Stimulated activated naive CD4-positive, alpha-beta T cell treated with Interleukin-2 at 50 U/mL for 16 hours (primary cell): Measurements from ENCODE around the gene OCRL.
"Not testable (repeated sequence)": the region's sequence is repeated elsewhere in the genome, so short reads cannot be mapped to it uniquely, and the experiment has no call there.

Source experiments
- DNase-seq: peaks from one replicate; lab custom pipeline; 2025; lab: John Stamatoyannopoulos, UW

The OCRL gene

DNA sequence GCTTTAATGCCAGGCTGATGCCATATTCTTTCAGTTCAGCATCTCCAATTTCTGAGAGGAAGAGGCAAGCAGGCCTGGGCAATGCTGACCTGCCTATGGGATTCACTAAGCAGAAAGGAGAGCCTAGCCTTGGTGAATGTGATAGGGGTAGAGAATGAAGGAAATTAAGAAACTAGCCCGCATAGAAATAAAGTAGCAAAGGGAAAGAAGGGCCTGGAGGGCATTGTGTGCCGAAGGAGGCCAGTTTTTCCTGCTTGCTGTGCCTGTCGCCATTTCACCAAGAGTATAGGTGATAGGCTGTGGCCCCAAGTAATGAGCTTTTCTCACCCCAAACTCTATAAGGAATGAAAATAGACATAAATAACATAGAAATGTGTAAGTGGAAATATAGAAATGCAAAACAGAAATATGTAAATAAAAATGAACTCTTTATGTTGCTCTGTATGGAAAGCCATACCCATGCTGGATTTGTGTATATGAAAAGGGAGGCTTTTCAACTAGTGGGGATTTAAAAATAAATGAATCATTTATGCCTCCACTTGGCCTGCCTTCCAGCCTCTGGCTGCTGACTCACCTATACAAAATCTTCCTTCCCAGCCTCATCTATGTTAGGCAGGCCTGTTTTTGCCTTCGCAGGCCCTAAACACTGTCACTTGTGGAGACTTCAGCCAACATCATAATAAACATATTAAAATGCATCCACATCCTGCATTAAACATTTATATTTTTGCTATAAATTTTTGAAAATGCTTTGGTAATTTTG is 5.1 kb upstream of the OCRL start:
- DNase-seq, result no peak

DNA sequence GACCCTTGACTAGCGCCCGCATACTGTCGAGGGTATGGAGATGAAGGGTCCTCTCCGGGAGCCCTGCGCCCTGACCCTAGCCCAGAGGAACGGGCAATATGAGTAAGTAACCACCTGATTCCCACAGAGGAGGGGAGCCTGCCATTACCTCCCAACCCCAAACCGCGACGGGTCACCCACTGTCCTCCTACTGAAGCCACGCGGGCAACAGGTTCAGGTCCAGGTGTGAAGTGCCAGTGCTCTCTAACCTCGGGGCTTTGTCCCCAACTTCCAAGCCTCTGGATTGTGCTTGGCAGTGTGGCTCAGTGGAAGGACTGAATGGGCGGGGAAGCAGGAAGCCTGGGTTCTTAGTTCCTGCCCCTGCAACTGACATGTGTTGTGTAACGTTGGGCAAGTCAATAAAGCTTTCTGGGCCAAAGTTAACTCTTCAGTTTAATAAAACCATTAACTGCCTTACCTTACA is 694 bp downstream of the OCRL start:
- no peak for DNase-seq

DNA sequence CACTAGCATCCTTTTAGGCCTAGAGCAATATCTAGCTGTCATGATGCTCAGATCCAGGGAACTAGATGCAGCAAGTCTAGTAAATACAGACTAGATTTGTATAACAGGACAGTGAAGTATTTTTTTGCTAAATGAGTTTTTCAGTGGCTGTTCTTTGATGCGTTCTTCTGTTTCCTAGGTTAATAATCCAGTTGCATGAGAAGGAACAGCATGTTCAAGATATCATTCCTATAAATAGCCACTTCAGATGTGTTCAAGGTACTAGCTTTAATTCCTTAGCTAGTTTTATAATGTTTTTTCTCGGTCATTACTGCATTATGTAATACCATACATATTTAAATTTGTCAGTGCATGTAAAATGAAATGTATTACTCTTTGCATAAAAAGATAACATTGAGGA is 4.7 kb downstream of the OCRL start:
- DNase-seq, result no peak

DNA sequence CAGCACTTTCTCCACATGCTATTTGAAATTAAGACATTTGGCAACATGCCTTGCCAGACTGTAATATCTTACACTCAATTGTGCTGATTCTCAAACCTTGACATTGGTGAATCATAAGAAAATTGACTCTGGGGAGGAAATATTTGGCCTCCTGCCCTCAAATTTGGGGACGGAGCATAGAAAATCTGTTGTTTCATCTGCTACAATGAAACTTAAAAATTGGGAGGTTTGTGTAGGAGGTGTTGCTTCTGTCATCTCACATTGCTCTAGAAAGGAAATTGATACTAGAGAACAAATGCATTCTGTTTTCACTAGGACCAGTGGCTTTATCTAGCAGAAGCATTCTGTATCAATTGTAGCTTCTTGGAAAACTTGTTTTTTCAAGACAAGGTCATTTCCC is 5.3 kb downstream of the OCRL start:
- no peak for DNase-seq

DNA sequence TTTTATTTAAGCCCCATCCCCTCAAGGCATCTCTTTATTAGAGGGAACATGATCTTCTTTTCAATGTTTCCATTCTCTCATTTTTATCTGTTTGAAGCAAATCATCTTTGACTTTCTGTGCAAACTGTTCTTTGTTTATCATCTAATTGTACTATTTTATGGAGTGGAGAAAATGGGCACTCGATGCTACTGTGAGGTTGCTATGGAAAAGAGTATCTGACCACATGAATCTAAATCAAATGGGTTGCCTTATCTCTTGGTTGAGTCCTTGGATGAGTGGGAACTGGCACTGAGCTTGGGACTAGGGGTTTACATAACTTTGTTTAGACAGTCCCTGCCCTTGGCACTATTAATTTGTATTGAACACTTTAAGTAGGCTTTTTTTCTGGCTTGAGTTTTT is 9.1 kb downstream of the OCRL start:
- no peak for DNase-seq

DNA sequence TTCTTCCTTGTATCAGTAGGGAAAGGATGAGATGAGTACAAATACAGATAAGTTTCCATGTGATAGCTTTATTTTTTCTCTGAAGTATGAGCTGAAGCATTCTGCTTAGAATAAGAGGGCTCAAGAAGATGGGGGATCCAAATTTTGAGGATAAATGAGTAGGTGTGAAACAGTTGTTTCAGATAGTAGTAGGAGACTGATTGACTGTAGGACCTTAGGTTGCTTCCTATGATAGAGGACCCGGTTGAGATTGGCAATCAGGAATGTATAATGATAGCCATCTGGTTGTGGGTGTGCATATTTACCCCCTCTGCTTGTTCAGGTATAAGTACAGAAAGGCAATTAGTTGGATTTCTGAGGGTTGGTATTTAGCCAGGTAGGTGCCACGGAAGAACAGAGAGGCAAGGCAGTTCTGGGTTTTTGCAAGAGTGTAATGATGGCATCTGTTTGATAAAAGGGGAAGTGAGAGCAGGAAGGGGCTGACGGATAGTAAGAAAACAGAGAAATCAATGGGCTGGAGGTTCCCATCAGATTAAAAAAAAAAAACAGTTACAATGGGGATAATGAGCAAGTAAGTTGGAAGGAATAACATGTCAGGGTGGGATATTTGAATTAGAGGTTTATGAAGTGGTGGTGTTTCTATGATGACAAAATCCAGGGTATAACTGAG is 13.7 kb downstream of the OCRL start:
- no peak for DNase-seq

DNA sequence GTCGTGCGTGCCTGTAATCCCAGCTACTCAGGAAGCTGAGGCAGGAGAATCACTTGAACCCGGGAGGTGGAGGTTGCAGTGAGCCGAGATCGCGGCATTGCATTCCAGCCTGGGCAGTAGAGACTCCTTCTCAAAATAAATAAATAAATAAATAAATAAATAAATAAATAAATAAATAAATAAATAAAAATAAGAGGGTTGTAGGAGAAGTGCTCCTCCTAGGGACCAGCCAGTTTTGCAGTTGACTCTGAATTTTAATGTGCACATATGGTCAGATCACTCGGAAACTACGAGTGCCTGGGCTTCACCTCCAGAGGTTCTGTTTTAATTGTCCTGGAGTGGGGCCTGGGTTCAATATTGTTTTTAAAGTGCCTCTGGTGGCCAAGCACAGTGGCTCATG is 14.8 kb downstream of the OCRL start:
- not testable (repeated sequence) for DNase-seq

DNA sequence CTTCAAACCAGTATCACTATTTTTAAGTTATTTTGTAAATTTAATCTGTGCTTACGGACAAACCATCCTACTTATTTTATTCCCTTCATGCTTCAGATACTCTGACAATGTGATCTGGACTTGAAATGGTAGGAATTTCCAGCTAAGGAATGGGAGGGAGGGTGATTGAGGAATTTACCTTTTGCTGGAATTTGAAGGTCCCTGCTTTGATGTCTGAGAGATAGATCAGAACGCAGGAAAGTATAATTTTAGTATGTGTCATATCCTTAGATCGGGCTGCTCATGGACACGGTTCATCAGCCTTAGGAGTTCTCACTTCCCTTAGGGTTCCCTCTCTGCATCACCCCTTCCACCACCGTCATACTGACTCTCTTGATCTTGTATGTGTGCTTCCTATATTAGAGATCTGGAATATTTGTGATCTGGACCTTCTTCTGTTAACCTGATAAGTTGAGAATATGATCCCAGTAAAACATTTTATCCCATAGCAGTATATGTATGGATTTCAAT is 16.8 kb downstream of the OCRL start:
- DNase-seq, result no peak

DNA sequence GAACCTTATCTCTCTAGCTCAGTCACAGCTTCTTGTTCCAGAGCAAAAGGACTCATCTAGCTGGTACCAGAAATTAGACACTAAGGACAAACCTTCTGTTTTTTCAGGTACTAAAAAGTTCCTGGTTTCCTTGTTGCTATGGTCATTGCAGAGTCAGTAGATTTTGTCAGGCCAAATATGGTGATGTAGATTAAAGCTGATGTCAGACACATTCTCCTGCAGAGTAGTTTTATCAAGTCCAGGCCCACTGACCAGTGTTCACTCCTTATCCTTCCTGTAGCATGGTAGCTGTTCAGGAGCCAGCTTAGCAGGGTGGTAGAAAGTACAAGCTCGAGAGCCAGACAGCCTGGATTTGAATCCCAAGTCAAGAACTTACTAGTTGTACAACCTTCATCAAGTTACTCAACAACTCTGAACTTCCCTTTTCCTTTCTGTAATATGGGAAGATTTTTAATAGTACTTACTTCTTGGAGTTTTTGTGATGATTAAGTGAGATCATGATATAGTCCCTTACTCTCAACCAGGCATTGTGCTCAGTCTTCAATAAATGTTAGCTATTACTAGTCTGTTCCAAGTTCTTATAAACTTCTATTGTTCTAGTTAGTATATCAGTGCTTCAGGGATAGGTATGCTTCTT is 17.9 kb downstream of the OCRL start:
- no peak for DNase-seq

DNA sequence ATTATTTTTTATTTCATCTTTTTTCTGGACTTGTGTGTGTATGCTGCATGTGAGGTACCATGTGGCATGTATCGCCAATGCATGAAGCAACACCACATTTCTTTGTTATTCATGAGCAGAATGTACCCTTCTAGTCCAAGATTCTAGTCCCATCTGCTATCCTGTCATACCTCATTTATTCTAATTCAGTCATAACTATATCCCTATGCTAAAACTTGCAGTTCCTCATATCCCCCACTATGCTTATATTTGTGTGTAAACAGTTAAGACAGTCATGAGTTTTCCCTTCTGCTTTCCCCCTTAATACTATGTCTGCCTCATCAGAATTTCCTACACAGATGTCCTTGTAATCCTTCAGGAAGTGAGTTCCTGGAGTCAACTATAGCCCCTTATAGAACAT is 19.7 kb downstream of the OCRL start:
- no peak for DNase-seq

DNA sequence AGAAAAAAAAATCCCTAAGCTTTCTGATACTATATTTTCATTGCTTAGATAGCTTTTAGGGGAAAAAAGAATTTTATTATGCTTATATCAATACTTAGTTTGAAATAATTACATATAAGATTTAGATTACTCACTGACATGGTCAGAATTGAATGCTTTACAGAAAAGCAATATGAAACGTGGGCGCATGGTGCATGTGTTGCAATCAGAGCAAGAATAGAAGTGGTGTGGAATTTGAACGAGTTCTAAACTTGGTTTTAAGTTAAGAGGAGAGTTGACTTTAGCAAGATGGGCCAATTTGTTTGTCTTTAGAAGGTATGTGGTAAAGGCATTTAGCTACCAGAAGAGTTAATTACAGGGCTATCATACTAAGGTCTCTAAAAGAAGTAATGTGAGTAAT is 21.4 kb downstream of the OCRL start:
- DNase-seq, result no peak

DNA sequence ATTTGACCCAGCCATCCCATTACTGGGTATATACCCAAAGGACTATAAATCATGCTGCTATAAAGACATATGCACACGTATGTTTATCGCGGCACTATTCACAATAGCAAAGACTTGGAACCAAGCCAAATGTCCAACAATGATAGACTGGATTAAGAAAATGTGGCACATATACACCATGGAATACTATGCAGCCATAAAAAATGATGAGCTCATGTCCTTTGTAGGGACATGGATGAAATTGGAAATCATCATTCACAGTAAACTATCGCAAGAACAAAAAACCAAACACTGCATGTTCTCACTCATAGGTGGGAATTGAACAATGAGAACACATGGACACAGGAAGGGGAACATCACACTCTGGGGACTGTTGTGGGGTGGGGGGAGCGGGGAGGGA is 24.3 kb downstream of the OCRL start:
- not testable (repeated sequence) for DNase-seq

DNA sequence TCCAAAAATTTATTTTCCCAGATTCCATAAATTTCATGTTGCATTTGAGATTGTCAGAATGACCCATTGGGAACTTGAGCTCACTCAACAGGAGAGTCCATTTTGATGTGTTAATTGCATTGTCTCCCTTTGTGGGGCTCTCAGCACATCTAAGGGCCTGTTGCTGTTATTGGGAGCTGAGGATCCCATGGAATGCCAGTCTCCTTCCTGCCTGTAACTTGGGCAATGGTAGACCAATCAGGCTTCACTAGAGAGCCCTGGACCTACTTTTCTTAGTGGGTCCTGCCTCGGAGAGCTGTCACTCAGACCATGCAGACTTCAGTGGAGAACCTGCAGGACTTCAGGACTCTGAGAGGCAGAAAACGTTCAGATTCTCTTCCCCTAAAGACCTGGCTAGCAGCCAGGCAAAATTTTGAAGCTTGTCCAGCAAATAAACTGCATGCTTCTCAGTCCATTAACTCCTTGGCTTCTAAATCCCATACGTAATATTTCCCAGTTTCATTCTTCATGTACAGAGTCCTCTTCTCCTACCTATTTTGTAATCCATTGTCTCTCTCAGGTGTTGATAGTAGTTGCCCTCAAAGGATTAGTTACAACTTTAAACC is 25.1 kb downstream of the OCRL start:
- no peak for DNase-seq

DNA sequence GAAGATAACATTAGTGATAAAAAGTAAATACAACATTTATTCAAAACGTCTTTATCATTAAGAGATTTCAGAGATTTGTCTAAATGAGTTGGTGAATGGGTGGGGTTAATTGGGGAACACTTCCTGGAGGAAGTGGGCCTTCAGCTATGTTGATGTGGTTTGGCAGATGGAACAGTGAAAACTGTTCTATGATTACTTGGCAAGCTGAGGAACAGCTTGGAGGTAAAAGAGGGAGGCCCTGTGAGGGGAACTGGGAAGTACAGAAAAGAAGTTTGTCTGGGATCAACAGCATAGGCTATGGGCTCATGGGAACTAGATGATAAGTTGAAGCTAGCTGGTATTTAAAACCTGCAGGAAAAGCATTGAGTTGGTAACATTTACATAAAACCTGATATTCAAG is 26.0 kb downstream of the OCRL start:
- no peak for DNase-seq

DNA sequence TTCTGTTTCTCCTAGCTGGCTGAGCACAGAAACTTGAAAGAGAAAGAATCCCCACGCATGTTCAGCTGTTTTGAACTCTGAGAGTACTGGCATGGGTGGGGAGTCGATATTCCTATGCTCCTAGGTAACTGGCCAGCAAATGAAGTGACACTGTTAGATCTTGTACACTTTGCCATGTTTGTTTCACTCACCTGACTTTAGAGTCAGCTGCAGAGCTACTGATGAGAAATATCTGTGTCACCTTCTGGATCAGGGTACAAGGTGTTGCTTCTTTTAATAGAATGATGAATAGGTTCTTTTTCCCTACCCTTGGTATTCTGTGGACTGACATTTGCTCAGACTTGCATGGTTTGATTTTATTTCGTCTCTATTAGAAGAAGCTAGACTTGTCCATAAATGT is 28.3 kb downstream of the OCRL start:
- no peak for DNase-seq

DNA sequence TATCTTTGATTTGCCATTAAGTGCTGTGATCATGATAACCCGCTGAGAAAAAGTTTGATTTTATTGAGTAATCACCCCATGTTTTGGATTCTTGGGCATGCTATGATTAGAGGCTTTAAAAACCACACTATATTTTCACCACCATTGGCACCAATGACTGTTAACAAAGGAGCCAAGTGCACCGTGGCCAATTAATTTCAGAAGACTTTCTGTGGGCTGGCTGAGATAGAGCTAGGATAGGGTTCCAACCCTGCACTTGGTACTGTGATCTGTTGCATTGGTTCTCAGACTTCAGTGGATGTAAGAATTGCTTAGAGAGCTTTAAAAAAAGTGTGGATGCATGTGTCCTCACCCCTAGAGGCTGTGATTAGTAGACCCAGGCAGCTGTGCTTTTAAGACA is 32.4 kb downstream of the OCRL start:
- no peak for DNase-seq

DNA sequence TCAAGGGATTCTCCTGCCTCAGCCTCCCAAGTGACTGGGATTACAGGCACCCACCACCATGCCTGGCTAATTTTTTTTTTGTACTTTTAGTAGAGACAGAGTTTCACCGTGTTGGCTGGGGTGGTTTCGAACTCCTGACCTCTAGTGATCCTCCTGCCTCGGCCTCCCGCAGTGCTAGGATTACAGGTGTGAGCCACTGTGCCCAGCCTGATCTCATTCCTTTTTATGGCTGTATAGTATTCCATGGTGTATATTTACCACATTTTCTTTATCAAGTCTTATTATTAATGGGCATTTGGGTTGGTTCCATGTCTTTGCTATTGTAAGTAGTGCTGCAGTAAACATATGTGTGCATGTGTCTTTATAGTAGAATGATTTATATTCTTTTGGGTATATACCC is 33.6 kb downstream of the OCRL start:
- DNase-seq, result not testable (repeated sequence)

DNA sequence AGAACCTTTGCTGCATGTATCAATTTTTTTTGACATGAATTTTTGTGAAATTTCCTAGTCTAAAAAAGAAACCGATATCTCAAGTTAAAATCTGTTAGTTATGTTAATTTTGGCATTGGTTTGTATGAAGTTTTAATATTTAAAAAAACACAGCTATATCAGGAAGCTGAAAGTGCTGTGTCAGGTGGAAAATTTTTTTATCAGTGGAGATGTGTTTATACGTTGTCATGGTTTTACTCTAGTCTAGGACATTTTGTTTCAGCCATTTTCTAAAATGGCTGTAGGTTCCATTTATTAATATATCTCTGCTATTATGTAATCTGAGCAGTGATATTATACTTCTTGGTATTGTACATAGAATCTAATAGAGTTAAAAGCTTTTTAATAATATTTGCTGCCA is 34.2 kb downstream of the OCRL start:
- DNase-seq, result no peak

DNA sequence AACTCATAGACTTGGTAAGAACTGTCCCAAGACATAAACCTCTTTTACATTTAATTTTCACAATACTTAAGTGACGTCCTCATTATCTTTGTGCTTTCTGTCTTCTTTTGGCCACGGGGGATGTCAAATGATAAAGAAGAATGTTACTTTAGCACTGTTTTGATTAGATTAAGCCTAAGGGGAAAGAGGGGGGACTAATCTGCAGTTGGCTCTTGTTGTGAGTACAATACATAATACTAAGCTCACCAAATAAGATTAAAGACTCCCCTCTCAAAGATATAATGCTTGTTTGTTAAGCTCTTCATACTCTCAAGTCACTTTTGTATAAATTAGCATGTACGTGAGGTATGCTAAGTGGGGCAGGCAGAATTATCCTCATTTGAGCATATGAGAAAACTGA is 36.5 kb downstream of the OCRL start:
- no peak for DNase-seq

DNA sequence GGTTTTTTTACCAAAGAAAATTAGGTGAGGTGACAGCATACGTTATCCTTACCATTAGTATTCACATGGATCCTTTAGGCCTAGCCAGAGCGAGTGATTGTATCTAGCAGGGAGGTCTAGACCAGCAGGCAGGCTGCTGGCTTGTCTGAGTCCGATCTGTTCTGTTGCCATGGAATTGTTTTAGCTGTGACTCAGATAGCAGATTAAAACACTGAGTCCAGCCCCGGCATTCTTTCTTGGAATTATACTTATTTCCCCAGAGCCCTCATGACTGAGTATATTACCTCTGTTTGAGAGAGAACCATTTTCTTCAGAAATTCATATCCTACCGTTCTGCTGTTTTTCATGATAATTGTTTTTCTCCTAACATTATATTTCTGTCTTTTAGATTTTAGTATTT is 37.4 kb downstream of the OCRL start:
- DNase-seq, result no peak

DNA sequence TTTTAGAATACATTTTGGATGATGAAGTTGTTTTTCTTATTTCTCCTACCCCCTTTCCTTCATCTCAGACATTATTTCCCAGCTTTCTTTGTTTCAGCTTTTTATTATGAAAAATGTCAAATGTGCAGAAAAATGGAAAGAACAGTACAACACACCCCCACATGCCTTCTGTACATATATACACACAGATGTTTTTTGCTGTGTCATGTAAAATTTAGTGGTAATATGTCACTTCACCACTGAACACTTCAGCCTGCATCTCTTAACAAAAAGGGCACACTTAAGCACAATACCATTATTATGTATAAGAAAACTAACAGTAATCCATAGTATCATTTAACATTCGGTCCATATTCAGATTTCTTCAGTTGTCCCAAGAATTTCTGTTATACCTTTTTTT is 37.8 kb downstream of the OCRL start:
- no peak for DNase-seq

DNA sequence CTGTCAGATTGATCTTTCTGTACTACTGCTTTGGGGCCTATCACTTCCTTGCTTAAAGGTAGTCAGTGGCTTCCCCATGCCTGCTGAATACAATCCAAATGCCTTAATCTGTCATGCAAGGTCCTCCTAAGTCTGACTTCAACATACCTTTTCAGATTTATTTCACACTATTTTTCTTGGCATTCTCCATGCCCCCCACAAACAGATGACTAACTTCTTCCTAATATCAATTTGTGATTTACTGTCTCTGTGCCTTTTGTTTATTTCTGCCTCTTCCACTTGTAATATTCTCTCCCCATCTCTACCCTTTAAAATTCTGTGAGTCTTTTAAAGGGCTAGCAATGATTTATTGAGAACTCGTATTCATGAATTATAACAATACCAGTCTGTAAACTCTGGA is 41.8 kb downstream of the OCRL start:
- DNase-seq, result no peak

DNA sequence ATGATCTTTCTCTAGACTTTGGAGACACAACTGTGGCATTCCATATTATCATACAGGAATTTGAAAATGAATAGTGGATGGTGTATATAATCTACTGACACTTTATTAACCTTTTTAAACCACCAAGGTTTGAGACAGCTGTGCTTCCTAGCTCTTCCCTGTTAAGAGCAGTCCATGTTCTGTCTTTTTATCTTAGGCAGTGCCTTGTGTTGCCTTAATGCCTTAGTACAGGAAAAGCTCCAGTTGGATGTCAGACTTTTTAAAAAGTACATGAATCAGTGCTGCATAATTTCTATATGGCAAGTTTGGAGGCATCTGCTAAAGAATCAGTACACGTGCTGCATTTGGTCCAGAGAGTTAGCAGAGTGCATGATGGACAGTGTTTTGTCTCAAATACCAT is 45.1 kb downstream of the OCRL start:
- no peak for DNase-seq
